Caco-2 (cell line): ENCODE measurements around the gene ARRDC2. TPM values are rescaled to one million over a fixed set of nuclear protein-coding genes. Genes with fewer than 3 reads are reported as not detected.

ENCODE experiments used
- BruUV-seq: library from RNA; stranded (reverse); fragments of 400-500 nt; replicated peaks from 2 replicates; lab custom pipeline; 2021; lab: Mats Ljungman, UMichigan
- CTCF ChIA-PET: fragments of 300-600 bp; sonication (Branson Sonifier 250); formaldehyde crosslinking; loops from one replicate; lab custom pipeline; 2022; ENCODE audit warnings: antibody characterized with exemption; lab: Charles Lee
- POLR2A ChIA-PET: fragments of 300-600 bp; sonication (Branson Sonifier 250); formaldehyde crosslinking; loops from one replicate; lab custom pipeline; 2022; ENCODE audit warnings: antibody characterized with exemption; lab: Charles Lee
- DNase-seq, 2 experiments: peaks; one replicate each; pipeline versions ENCODE4 v3.0.0 to v3.0.0-alpha.2; 2020 to 2022
- H3K27me3 ChIP-seq: replicated peaks from 2 replicates; pipeline ENCODE4 v1.6.0; 2011; ENCODE audit warnings: low read length; ENCODE audit not compliant: control insufficient read depth, insufficient read depth
- H3K36me3 ChIP-seq: 2 replicates; pipeline ENCODE4 v1.5.1; 2011; ENCODE audit warnings: low read length; ENCODE audit not compliant: control insufficient read depth, insufficient read depth
- H3K4me1 ChIP-seq: fragments of 250-450 bp; sonication (Bioruptor Pico); 2 replicates; pipeline ENCODE4 v1.5.1; 2020; ENCODE audit warnings: mild to moderate bottlenecking
- H3K4me3 ChIP-seq: 2 replicates; pipeline ENCODE4 v1.5.1; 2011; ENCODE audit warnings: low read depth, mild to moderate bottlenecking, control low read depth, low read length
- H3K9me3 ChIP-seq: fragments of 250-450 bp; sonication (Bioruptor Pico); 2 replicates; pipeline ENCODE4 v1.5.1; 2020; ENCODE audit warnings: mild to moderate bottlenecking, moderate library complexity
- H3K27ac Mint-ChIP-seq: one replicate; pipeline ENCODE4 v1.8.0; 2022; ENCODE audit warnings: mixed read lengths; ENCODE audit not compliant: unreplicated experiment
- H3K27me3 Mint-ChIP-seq: one replicate; pipeline ENCODE4 v1.8.0; 2022; ENCODE audit warnings: mixed read lengths; ENCODE audit not compliant: insufficient read depth, unreplicated experiment
- H3K36me3 Mint-ChIP-seq: one replicate; pipeline ENCODE4 v1.8.0; 2022; ENCODE audit warnings: mild to moderate bottlenecking, mixed read lengths; ENCODE audit not compliant: insufficient read depth, unreplicated experiment
- H3K4me1 Mint-ChIP-seq: one replicate; pipeline ENCODE4 v1.8.0; 2022; ENCODE audit warnings: low read depth, mixed read lengths; ENCODE audit not compliant: unreplicated experiment
- H3K4me3 Mint-ChIP-seq: one replicate; pipeline ENCODE4 v1.8.0; 2022; ENCODE audit warnings: mild to moderate bottlenecking, moderate library complexity, mixed read lengths; ENCODE audit not compliant: unreplicated experiment
- H3K9me3 Mint-ChIP-seq: one replicate; pipeline ENCODE4 v1.8.0; 2022; ENCODE audit warnings: mixed read lengths; ENCODE audit not compliant: unreplicated experiment
- CTCF ChIP-seq, 2 experiments: fragments of 200-600 bp in 1 of 2; IDR thresholded peaks; 1 replicate in 1 of 2; 2 replicates in 1 of 2; pipeline versions ENCODE4 v1.5.1 to v1.8.0; 2011 to 2022; ENCODE audit warnings: antibody characterized with exemption in 1 of 2, control low read depth in 1 of 2, inconsistent platforms in 1 of 2, low read depth in 1 of 2, low read length in 1 of 2, mild to moderate bottlenecking in 1 of 2, moderate library complexity in 1 of 2; ENCODE audit not compliant: insufficient read depth in 1 of 2, severe bottlenecking in 1 of 2, unreplicated experiment in 1 of 2
- intact Hi-C: fragments of 100-400 bp; cut with micrococcal nuclease; formaldehyde crosslinking; loops from one replicate; pipeline ENCODE4 v1.10.0; 2022; ENCODE audit not compliant: unreplicated experiment
- total RNA-seq: library from RNA; stranded (reverse); gene quantifications from 2 replicates; pipeline ENCODE4 v1.2.3, GENCODE V29; 2022

Gene ARRDC2
- total RNA-seq, 1 experiment from 2014 or later: 6.0 TPM

GRCh38 chr19:17972230-17972629, 35.7 kb upstream of the ARRDC2 start:
- H3K27me3 ChIP-seq: no peaks in the 10 kb centered on the region
- H3K4me3 Mint-ChIP-seq: no peak overlapping the region
- ChIA-PET POLR2A (no interaction called here), CTCF (no interaction called here)
- no peaks in the 10 kb centered on the region for H3K9me3 ChIP-seq
- no peaks in the 10 kb centered on the region for H3K4me1 Mint-ChIP-seq
- H3K4me3 ChIP-seq: no peak overlapping the region
- H3K27ac Mint-ChIP-seq: no peak overlapping the region
- H3K36me3 Mint-ChIP-seq: no peaks in the 10 kb centered on the region
- H3K36me3 ChIP-seq: no peaks in the 10 kb centered on the region
- intact Hi-C loops: no loop called here
- no peak for DNase-seq
- BruUV-seq: no TSS peak
- TF ChIP-seq CTCF (IDR thresholded peaks at IDR 0.05; ENCODE audit: insufficient read depth in 1 of 2, low read depth in 1 of 2, low read length in 1 of 2, severe bottlenecking in 1 of 2, unreplicated experiment in 1 of 2): no peak
- H3K27me3 Mint-ChIP-seq: no peaks in the 10 kb centered on the region
- no peaks in the 10 kb centered on the region for H3K4me1 ChIP-seq
- no peaks in the 10 kb centered on the region for H3K9me3 Mint-ChIP-seq

- Histone ChIP-seq H3K36me3 (no peaks in the 10 kb centered on the region), H3K4me3 (no peak overlapping the region), H3K27me3 (no peaks in the 10 kb centered on the region), H3K9me3 (no peaks in the 10 kb centered on the region), H3K4me1 (no peaks in the 10 kb centered on the region)
- intact Hi-C loops: no loop called here
- TF ChIP-seq CTCF (IDR thresholded peaks at IDR 0.05; ENCODE audit: insufficient read depth in 1 of 2, low read depth in 1 of 2, low read length in 1 of 2, severe bottlenecking in 1 of 2, unreplicated experiment in 1 of 2): no peak
- Mint-ChIP-seq H3K4me3 (no peak overlapping the region), H3K27me3 (no peaks in the 10 kb centered on the region), H3K36me3 (no peaks in the 10 kb centered on the region), H3K27ac (no peak overlapping the region), H3K4me1 (no peaks in the 10 kb centered on the region), H3K9me3 (no peaks in the 10 kb centered on the region)
- no peak for DNase-seq
- BruUV-seq: no TSS peak
- CTCF ChIA-PET: no interaction called here
- POLR2A ChIA-PET: no interaction called here
Measured at GRCh38 chr19:17973759-17974158, 34.2 kb upstream of the ARRDC2 start.

GRCh38 chr19:17974551-17974950, 33.4 kb upstream of the ARRDC2 start:
- no peak overlapping the region for H3K4me3 Mint-ChIP-seq
- Histone ChIP-seq H3K36me3 (no peaks in the 10 kb centered on the region), H3K4me3 (no peak overlapping the region), H3K4me1 (no peaks in the 10 kb centered on the region), H3K9me3 (no peaks in the 10 kb centered on the region), H3K27me3 (no peaks in the 10 kb centered on the region)
- intact Hi-C loops: no loop called here
- ChIA-PET POLR2A (no interaction called here), CTCF (no interaction called here)
- no TSS peak for BruUV-seq
- H3K9me3 Mint-ChIP-seq: no peaks in the 10 kb centered on the region
- H3K27me3 Mint-ChIP-seq: no peaks in the 10 kb centered on the region
- no peaks in the 10 kb centered on the region for H3K36me3 Mint-ChIP-seq
- DNase-seq: no peak
- H3K4me1 Mint-ChIP-seq: no peaks in the 10 kb centered on the region
- no peak overlapping the region for H3K27ac Mint-ChIP-seq
- TF ChIP-seq CTCF (IDR thresholded peaks at IDR 0.05; ENCODE audit: insufficient read depth in 1 of 2, low read depth in 1 of 2, low read length in 1 of 2, severe bottlenecking in 1 of 2, unreplicated experiment in 1 of 2): no peak
